GM13976 (cell line): ENCODE data around the gene UBLCP1.

Experiments used
- DNase-seq: peaks from one replicate; pipeline ENCODE4 v3.0.0; 2012; ENCODE audit warnings: low spot score
- CTCF ChIP-seq: IDR thresholded peaks from 2 replicates; pipeline ENCODE4 v1.5.1; 2012; ENCODE audit warnings: borderline replicate concordance, mild to moderate bottlenecking; ENCODE audit not compliant: insufficient read depth; ENCODE audit errors: extremely low read depth, missing control alignments, control extremely low read depth
- in situ Hi-C: fragments of 300-500 bp; cut with MboI; formaldehyde crosslinking; loops from one replicate; pipeline ENCODE4 v1.12.0; 2022; ENCODE audit warnings: low sequenced_read_pairs, mixed read lengths, inconsistent platforms; ENCODE audit not compliant: unreplicated experiment

Gene UBLCP1

GRCh38 chr5:159318448-159318847 is 55.4 kb downstream of the UBLCP1 start:
- in situ Hi-C loops, result loop anchor here (5.0 kb wide), 1 partner anchor 166 kb away; no protein-coding TSS in a partner anchor
- DNase-seq, result no peak
- TF ChIP-seq CTCF, result no peak

- TF ChIP-seq CTCF, result no peak
- in situ Hi-C loops, result loop anchor here (5.0 kb wide), 1 partner anchor 167 kb away; no protein-coding TSS in a partner anchor
Observed at GRCh38 chr5:159319363-159319762, 56.3 kb downstream of the UBLCP1 start.

GRCh38 chr5:159319832-159320231 is 56.7 kb downstream of the UBLCP1 start:
- TF ChIP-seq CTCF, result no peak
- no peak for DNase-seq
- in situ Hi-C loops, result loop anchor here (5.0 kb wide), 1 partner anchor 168 kb away; no protein-coding TSS in a partner anchor

More at GRCh38 chr5:159319363-159319762, 56.3 kb downstream of the UBLCP1 start:
- no peak for DNase-seq

- in situ Hi-C loops, result no loop called here
- no peak for TF ChIP-seq CTCF
Observed at GRCh38 chr5:159322180-159322579, 59.1 kb downstream of the UBLCP1 start.

GRCh38 chr5:159324102-159324755 is 61.1 kb downstream of the UBLCP1 start:
- in situ Hi-C loops, result no loop called here
- no peak for TF ChIP-seq CTCF
- DNase-seq, result no peak

More at GRCh38 chr5:159322180-159322579, 59.1 kb downstream of the UBLCP1 start:
- DNase-seq, result no peak

GRCh38 chr5:159324986-159325385 is 61.9 kb downstream of the UBLCP1 start:
- in situ Hi-C loops, result no loop called here
- DNase-seq, result no peak
- no peak for TF ChIP-seq CTCF

- in situ Hi-C loops, result no loop called here
- no peak for TF ChIP-seq CTCF
- DNase-seq, result no peak
Observed at GRCh38 chr5:159330131-159330800, 67.2 kb downstream of the UBLCP1 start, which contains the start of gene IL12B. IL12B (minus strand) TSS chr5:159330487; CDS start chr5:159326782, 3,705 bp downstream.
